ENCODE measurements around the gene MRAS.

MRAS gene

GRCh38 chr3:138396752-138397410, 48.5 kb downstream of the MRAS start:
- TF ChIP-seq TAF1 (IDR thresholded peaks at IDR 0.05; ENCODE audit: borderline replicate concordance, low read depth, low read length) = no peak
- FAIRE-seq (no peak), DNase-seq (ENCODE audit: insufficient read length) (no peak)

GRCh38 chr3:138397983-138398382, 49.6 kb downstream of the MRAS start:
- DNase-seq (ENCODE audit: insufficient read length) (no peak), FAIRE-seq (no peak)
- no peak for TF ChIP-seq POLR2AphosphoS5 (IDR thresholded peaks at IDR 0.05; ENCODE audit: low read depth, low read length)
- TF ChIP-seq POLR2A (IDR thresholded peaks at IDR 0.05; ENCODE audit: low read depth, low read length) = no peak
- TF ChIP-seq TAF1 (IDR thresholded peaks at IDR 0.05; ENCODE audit: borderline replicate concordance, low read depth, low read length) = no peak

GRCh38 chr3:138398791-138399575, 50.6 kb downstream of the MRAS start:
- no peak for DNase-seq (ENCODE audit: insufficient read length)
- no peak for TF ChIP-seq TAF1 (IDR thresholded peaks at IDR 0.05; ENCODE audit: borderline replicate concordance, low read depth, low read length)
- no peak for TF ChIP-seq POLR2A (IDR thresholded peaks at IDR 0.05; ENCODE audit: low read depth, low read length)
- no peak for TF ChIP-seq POLR2AphosphoS5 (IDR thresholded peaks at IDR 0.05; ENCODE audit: low read depth, low read length)
- FAIRE-seq = no peak

GRCh38 chr3:138399766-138400165, 51.4 kb downstream of the MRAS start:
- no peak for TF ChIP-seq POLR2A (IDR thresholded peaks at IDR 0.05; ENCODE audit: low read depth, low read length)
- no peak for TF ChIP-seq POLR2AphosphoS5 (IDR thresholded peaks at IDR 0.05; ENCODE audit: low read depth, low read length)
- TF ChIP-seq TAF1 (IDR thresholded peaks at IDR 0.05; ENCODE audit: borderline replicate concordance, low read depth, low read length) = no peak
- DNase-seq (ENCODE audit: insufficient read length) (no peak), FAIRE-seq (no peak)

- FAIRE-seq (no peak), DNase-seq (ENCODE audit: insufficient read length) (no peak)
- TF ChIP-seq TAF1 (IDR thresholded peaks at IDR 0.05; ENCODE audit: borderline replicate concordance, low read depth, low read length) = no peak
- no peak for TF ChIP-seq POLR2A (IDR thresholded peaks at IDR 0.05; ENCODE audit: low read depth, low read length)
- TF ChIP-seq POLR2AphosphoS5 (IDR thresholded peaks at IDR 0.05; ENCODE audit: low read depth, low read length) = no peak
Measured at GRCh38 chr3:138400651-138401070, 52.3 kb downstream of the MRAS start.

- FAIRE-seq = no peak
- no peak for DNase-seq (ENCODE audit: insufficient read length)
- TF ChIP-seq POLR2AphosphoS5 (IDR thresholded peaks at IDR 0.05; ENCODE audit: low read depth, low read length) (no peak), POLR2A (IDR thresholded peaks at IDR 0.05; ENCODE audit: low read depth, low read length) (no peak), TAF1 (IDR thresholded peaks at IDR 0.05; ENCODE audit: borderline replicate concordance, low read depth, low read length) (no peak)
Measured at GRCh38 chr3:138401834-138402233, 53.5 kb downstream of the MRAS start.

GRCh38 chr3:138404121-138404520, 55.7 kb downstream of the MRAS start:
- no peak for FAIRE-seq
- no peak for DNase-seq (ENCODE audit: insufficient read length)
- TF ChIP-seq TAF1 (IDR thresholded peaks at IDR 0.05; ENCODE audit: borderline replicate concordance, low read depth, low read length) = no peak
- TF ChIP-seq POLR2AphosphoS5 (IDR thresholded peaks at IDR 0.05; ENCODE audit: low read depth, low read length) = no peak
- TF ChIP-seq POLR2A (IDR thresholded peaks at IDR 0.05; ENCODE audit: low read depth, low read length) = no peak

GRCh38 chr3:138405001-138405400, 56.6 kb downstream of the MRAS start:
- FAIRE-seq = no peak

GRCh38 chr3:138405486-138405885, 57.1 kb downstream of the MRAS start:
- TF ChIP-seq POLR2A (IDR thresholded peaks at IDR 0.05; ENCODE audit: low read depth, low read length) (no peak), POLR2AphosphoS5 (IDR thresholded peaks at IDR 0.05; ENCODE audit: low read depth, low read length) (no peak), TAF1 (IDR thresholded peaks at IDR 0.05; ENCODE audit: borderline replicate concordance, low read depth, low read length) (no peak)
- DNase-seq (ENCODE audit: insufficient read length) = no peak
- FAIRE-seq = no peak

More at GRCh38 chr3:138405001-138405400, 56.6 kb downstream of the MRAS start:
- TF ChIP-seq TAF1 (IDR thresholded peaks at IDR 0.05; ENCODE audit: borderline replicate concordance, low read depth, low read length) (no peak), POLR2AphosphoS5 (IDR thresholded peaks at IDR 0.05; ENCODE audit: low read depth, low read length) (no peak), POLR2A (IDR thresholded peaks at IDR 0.05; ENCODE audit: low read depth, low read length) (no peak)
- no peak for DNase-seq (ENCODE audit: insufficient read length)

- no peak for DNase-seq (ENCODE audit: insufficient read length)
- TF ChIP-seq TAF1 (IDR thresholded peaks at IDR 0.05; ENCODE audit: borderline replicate concordance, low read depth, low read length) (no peak), POLR2A (IDR thresholded peaks at IDR 0.05; ENCODE audit: low read depth, low read length) (no peak), POLR2AphosphoS5 (IDR thresholded peaks at IDR 0.05; ENCODE audit: low read depth, low read length) (no peak)
- FAIRE-seq = no peak
Measured at GRCh38 chr3:138406606-138407005, 58.2 kb downstream of the MRAS start.

GRCh38 chr3:138407236-138407907, 59.0 kb downstream of the MRAS start:
- FAIRE-seq (no peak), DNase-seq (ENCODE audit: insufficient read length) (no peak)
- TF ChIP-seq TAF1 (IDR thresholded peaks at IDR 0.05; ENCODE audit: borderline replicate concordance, low read depth, low read length) = no peak
- no peak for TF ChIP-seq POLR2AphosphoS5 (IDR thresholded peaks at IDR 0.05; ENCODE audit: low read depth, low read length)

All from GM12892 (cell line).